CD8-positive, alpha-beta memory T cell (primary cell): ENCODE measurements around the gene MIOX. TPM values are rescaled to one million over a fixed set of nuclear protein-coding genes. Genes with fewer than 3 reads are reported as not detected.

Source experiments
- CTCF ChIA-PET: fragments of 350-600 bp; sonication (Branson Sonifier 250); formaldehyde crosslinking; loops from one replicate; lab custom pipeline; 2021; ENCODE audit warnings: antibody characterized with exemption; lab: Charles Lee
- POLR2A ChIA-PET: fragments of 350-600 bp; sonication (Branson Sonifier 250); formaldehyde crosslinking; loops from one replicate; lab custom pipeline; 2021; ENCODE audit warnings: antibody characterized with exemption; lab: Charles Lee
- DNase-seq, 5 donors: peaks; one replicate each; pipeline versions ENCODE4 v3.0.0 to v3.0.0-alpha.2; 2020 to 2022; ENCODE audit warnings: mixed read lengths in 1 of 5
- H3K27ac ChIP-seq: one replicate; pipeline ENCODE4 v1.7.0; 2013; ENCODE audit warnings: low read depth, mild to moderate bottlenecking, low read length, moderate library complexity
- H3K27me3 ChIP-seq: 2 replicates; pipeline ENCODE4 v1.7.0; 2013; ENCODE audit warnings: low read length, mild to moderate bottlenecking; ENCODE audit not compliant: insufficient read depth, poor library complexity, severe bottlenecking
- H3K36me3 ChIP-seq: 2 replicates; pipeline ENCODE4 v1.7.0; 2013; ENCODE audit warnings: mild to moderate bottlenecking, low read length, moderate library complexity; ENCODE audit not compliant: insufficient read depth
- H3K4me1 ChIP-seq: 2 replicates; pipeline ENCODE4 v1.7.0; 2013; ENCODE audit warnings: mild to moderate bottlenecking, low read length, moderate library complexity; ENCODE audit not compliant: insufficient read depth
- H3K4me3 ChIP-seq: 2 replicates; pipeline ENCODE4 v1.7.0; 2013; ENCODE audit warnings: mild to moderate bottlenecking, low read length
- H3K9me3 ChIP-seq: 2 replicates; pipeline ENCODE4 v1.7.0; 2013; ENCODE audit warnings: mild to moderate bottlenecking, low read length
- H3K27ac Mint-ChIP-seq, 8 donors: one replicate each; pipeline ENCODE4 v1.8.0; 2020 to 2021; ENCODE audit warnings: mixed read lengths in 8 of 8, mild to moderate bottlenecking in 6 of 8, inconsistent platforms in 3 of 8, moderate library complexity in 3 of 8
- H3K27me3 Mint-ChIP-seq, 2 donors: one replicate each; pipeline ENCODE4 v1.8.0; 2020 to 2021; ENCODE audit warnings: mixed read lengths in 2 of 2, mild to moderate bottlenecking in 1 of 2, moderate library complexity in 1 of 2
- H3K36me3 Mint-ChIP-seq, 3 donors: one replicate each; pipeline ENCODE4 v1.8.0; 2020 to 2021; ENCODE audit warnings: mixed read lengths in 3 of 3, inconsistent platforms in 1 of 3, mild to moderate bottlenecking in 1 of 3
- H3K4me1 Mint-ChIP-seq, 3 donors: one replicate each; pipeline ENCODE4 v1.8.0; 2020 to 2021; ENCODE audit warnings: mixed read lengths in 3 of 3, inconsistent platforms in 1 of 3, mild to moderate bottlenecking in 1 of 3
- H3K4me3 Mint-ChIP-seq, 7 donors: one replicate each; pipeline ENCODE4 v1.8.0; 2020 to 2021; ENCODE audit warnings: mixed read lengths in 7 of 7, mild to moderate bottlenecking in 6 of 7, moderate library complexity in 4 of 7, inconsistent platforms in 2 of 7
- H3K9me3 Mint-ChIP-seq, 5 donors: one replicate each; pipeline ENCODE4 v1.8.0; 2020 to 2022; ENCODE audit warnings: mixed read lengths in 5 of 5, mild to moderate bottlenecking in 3 of 5, moderate library complexity in 2 of 5, inconsistent platforms in 1 of 5
- polyA plus RNA-seq: library from polyadenylated mRNA; unstranded; fragments of 300-500 nt; fragmentation: Illumina TruSeq; gene quantifications from one replicate; pipeline ENCODE4 v1.2.3, GENCODE V29; 2021
- total RNA-seq, 2 experiments: library from RNA; stranded (reverse); gene quantifications; one replicate each; pipeline ENCODE4 v1.2.3, GENCODE V29; 2021

Gene MIOX
- total and polyA plus RNA-seq, 3 experiments from 2014 or later = 0.31 TPM; not detected in 2

DNA sequence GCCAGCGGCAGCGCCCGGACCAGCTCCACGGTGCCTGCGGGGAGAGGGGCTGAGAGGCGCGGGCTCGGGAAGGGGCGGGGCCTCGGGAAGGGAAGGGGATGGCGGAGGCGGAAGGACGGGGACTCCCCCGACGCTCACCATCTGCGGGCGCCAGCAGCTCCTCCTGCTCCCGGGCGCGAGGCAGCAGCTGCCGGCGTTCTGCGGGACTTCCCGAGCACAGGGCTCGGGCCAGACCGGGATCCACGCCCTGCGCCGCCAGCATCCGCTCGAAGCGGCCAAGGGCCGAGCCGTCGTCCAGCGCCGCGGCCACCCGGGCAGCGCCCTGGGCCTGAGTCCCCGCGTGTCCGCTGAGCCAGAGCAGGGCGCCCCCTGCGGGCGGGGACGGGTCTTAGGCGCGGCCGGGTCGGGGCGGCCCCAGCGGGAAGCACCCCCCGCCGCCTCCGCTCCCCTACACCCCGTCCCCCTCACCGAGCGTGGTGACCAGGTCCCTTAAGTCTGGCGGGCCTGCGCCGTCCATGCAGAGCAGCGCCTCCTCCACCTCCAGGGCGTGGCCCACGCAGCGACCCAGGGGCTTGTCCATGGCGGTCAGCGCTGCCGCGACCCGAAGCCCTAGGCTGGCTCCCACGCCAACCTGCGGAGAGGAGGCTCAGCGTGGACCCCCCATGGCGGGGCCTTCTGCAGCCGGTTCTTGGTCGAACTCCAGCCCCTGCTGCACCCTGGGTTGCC is 39.6 kb downstream of the MIOX start:
- Mint-ChIP-seq H3K27ac (peak overlapping the region; percentile 57 to 99 (median 90)), H3K36me3 (peaks cover 0 to 23% (median 3%) of the 10 kb centered on the region in 3 donors), H3K9me3 (no peaks in the 10 kb centered on the region), H3K27me3 (no peaks in the 10 kb centered on the region), H3K4me1 (peaks cover 22 to 42% (median 27%) of the 10 kb centered on the region in 3 donors), H3K4me3 (peak overlapping the region; percentile 70 to 93 (median 79))
- peak; percentile 79 to 88 (median 82) for DNase-seq
- H3K27me3 ChIP-seq = no peaks in the 10 kb centered on the region
- H3K9me3 ChIP-seq = no peaks in the 10 kb centered on the region
- ChIA-PET CTCF (interaction anchor here (0.8 to 6.7 kb wide), 51 partner anchors 9 to 335 kb away, joined by 3 to 91 read pairs (median 5); partner anchors contain the start of genes ADM2, ARSA, CHKB and DENND6B), POLR2A (interaction anchor here (0.9 to 4.9 kb wide), 25 partner anchors 9 to 336 kb away, joined by 3 to 93 read pairs (median 6); partner anchors contain the start of genes ADM2, ARSA, CHKB and CPT1B)
- H3K4me1 ChIP-seq = peaks cover 31% of the 10 kb centered on the region
- peak overlapping the region; percentile 64 for H3K4me3 ChIP-seq
- H3K27ac ChIP-seq = peak overlapping the region; percentile 80
- H3K36me3 ChIP-seq = no peaks in the 10 kb centered on the region

DNA sequence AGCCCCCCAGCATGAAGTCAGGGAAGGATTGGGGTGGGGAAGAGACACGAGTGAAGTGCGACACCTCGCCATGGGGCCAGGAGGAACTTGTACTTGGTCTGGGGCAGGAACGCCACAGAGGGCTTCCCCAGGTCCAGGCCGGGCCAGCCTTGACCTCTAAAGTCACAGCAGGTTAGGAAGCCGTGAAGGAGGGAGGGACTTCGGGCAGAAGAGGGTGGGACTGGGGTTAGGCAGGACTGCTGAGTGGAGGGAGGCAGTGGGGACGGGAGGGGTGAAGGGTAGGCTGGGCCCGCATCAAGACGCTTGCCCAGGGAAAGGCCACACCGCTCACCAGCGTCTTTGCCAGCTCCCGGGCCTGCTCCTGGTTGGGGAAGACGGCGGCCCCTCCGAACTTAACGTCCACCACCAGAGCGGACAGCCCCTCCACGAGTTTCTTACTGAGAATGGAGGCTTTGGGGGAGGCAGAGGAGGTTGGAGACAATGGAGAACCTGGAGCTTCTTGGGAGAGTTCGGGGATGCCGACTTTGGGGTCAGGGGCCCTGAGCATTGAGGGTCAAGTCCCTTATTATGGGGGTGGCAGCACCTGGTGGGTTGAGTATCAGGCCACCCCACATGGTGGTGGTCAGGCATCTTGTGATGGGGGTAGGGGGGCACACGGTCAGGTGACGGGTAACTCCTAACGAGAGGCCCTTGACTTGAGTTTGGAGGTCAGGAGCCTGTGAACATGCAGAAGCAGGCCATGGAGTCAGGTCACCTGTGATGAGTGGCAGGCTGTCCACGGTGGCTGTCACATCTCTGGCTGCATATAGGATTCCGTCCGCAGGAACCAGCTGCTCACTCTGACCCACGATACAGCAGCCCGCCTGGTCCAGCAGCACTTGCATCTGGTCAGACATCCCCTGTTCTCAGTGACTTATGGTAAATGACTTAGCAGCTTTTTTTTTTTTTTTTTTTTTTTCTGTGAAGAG is 40.5 kb downstream of the MIOX start:
- Histone ChIP-seq H3K9me3 (no peaks in the 10 kb centered on the region), H3K36me3 (no peaks in the 10 kb centered on the region), H3K4me3 (peak overlapping the region; percentile 64), H3K4me1 (peaks cover 33% of the 10 kb centered on the region), H3K27ac (peak overlapping the region; percentile 80), H3K27me3 (no peaks in the 10 kb centered on the region)
- Mint-ChIP-seq H3K27ac (peak overlapping the region; percentile 57 to 99 (median 90)), H3K4me3 (peak overlapping the region; percentile 71 to 93 (median 79)), H3K4me1 (peaks cover 22 to 42% (median 27%) of the 10 kb centered on the region in 3 donors), H3K9me3 (no peaks in the 10 kb centered on the region), H3K36me3 (peaks cover 0 to 19% (median 3%) of the 10 kb centered on the region in 3 donors), H3K27me3 (no peaks in the 10 kb centered on the region)
- CTCF ChIA-PET = interaction anchor here (1.4 to 6.7 kb wide), 5 partner anchors 12 to 276 kb away, joined by 4 to 86 read pairs (median 73); partner anchors contain the start of genes HDAC10 and KLHDC7B
- DNase-seq = no peak
- POLR2A ChIA-PET = interaction anchor here (0.5 to 4.9 kb wide), 9 partner anchors 12 to 146 kb away, joined by 3 to 81 read pairs (median 3); partner anchors contain the start of gene SYCE3

DNA sequence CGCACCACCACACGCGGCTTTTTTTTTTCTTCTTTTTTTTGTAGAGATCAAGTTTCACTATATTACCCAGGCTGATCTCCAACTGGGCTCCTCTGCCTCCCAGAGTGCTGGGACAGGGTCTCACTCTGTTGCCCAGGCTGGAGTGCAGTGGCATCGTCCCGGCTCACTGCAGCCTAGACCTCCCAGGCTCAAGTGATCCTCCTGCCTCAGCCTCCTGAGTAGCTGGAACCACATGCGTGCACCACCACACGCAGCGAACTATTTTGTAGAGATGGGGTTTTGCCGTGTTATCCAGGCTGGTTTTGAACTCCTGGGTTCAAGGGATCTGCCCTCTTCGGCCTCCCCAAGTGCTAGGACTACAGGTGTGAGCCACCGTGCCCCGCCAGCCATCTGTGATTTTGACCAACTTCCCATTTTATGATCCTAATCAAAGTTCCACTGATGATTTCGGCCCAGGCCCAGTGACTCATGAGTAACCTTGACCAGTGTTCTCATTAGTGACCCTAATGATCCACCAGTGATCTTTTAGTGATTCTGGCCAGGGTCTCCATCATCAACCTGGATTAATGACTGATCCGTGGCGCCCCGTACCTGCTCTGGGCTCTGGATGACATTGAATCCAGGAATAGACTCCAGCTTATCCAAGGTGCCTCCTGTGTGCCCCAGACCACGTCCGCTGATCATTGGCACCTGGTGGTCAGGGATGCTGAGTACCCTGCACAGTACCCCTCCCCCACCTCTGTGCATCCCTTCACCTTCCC is 41.4 kb downstream of the MIOX start:
- H3K4me1 Mint-ChIP-seq = peaks cover 24 to 46% (median 33%) of the 10 kb centered on the region in 3 donors
- H3K27ac Mint-ChIP-seq = peak overlapping the region; percentile 57 to 99 (median 90)
- H3K27me3 Mint-ChIP-seq = no peaks in the 10 kb centered on the region
- DNase-seq = no peak
- ChIA-PET CTCF (interaction anchor here (1.4 to 6.7 kb wide), 4 partner anchors 11 to 277 kb away, joined by 4 to 86 read pairs (median 76); partner anchors contain the start of genes HDAC10 and KLHDC7B), POLR2A (interaction anchor here (0.6 to 4.9 kb wide), 5 partner anchors 11 to 145 kb away, joined by 3 to 81 read pairs (median 3); partner anchors contain the start of genes LMF2 and NCAPH2)
- peaks cover 0 to 14% (median 3%) of the 10 kb centered on the region in 3 donors for H3K36me3 Mint-ChIP-seq
- no peak overlapping the region for H3K27ac ChIP-seq
- no peaks in the 10 kb centered on the region for H3K27me3 ChIP-seq
- peaks cover 33% of the 10 kb centered on the region for H3K4me1 ChIP-seq
- H3K4me3 Mint-ChIP-seq = peak overlapping the region; percentile 71 to 93 (median 79)
- no peaks in the 10 kb centered on the region for H3K36me3 ChIP-seq
- no peak overlapping the region for H3K4me3 ChIP-seq
- no peaks in the 10 kb centered on the region for H3K9me3 Mint-ChIP-seq
- no peaks in the 10 kb centered on the region for H3K9me3 ChIP-seq

DNA sequence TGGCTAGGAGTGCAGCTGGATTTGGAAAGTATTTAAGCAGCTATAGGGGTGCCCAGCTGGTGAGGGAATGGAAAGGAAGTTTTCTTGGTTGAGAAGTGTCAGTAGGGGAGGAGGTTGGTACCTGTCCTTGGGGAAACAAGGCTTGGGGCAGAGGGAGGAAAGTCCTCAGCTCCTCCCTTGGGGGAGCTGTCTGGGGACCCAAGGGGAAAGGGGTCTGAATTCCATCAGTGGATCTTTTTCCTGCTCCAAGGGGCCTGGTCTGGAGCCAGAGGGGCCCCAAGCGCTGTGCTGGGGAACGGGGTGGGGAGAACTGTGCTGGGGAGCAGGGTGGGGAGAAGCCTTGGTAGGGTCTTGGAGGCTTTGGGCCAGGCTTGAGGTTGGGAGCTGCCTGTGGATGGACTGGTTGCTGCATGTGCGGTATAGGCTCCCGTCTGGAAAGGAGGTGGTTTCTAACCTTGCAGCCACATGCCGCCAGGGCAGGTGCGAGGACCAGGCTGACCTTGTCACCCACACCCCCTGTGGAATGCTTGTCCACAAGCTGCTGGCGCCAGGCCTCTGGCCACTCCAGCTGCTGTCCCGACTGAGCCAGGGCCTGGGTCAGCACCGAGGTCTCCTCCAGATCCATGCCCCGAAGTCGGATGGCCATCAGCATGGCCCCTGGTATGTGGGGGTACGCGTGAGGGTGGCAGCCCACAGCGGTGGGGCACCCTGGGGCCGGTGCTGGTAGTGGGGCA is 42.2 kb downstream of the MIOX start:
- peaks cover 0 to 7% (median 3%) of the 10 kb centered on the region in 3 donors for H3K36me3 Mint-ChIP-seq
- Histone ChIP-seq H3K4me1 (peaks cover 33% of the 10 kb centered on the region), H3K9me3 (no peaks in the 10 kb centered on the region), H3K27ac (no peak overlapping the region), H3K4me3 (no peak overlapping the region), H3K27me3 (no peaks in the 10 kb centered on the region), H3K36me3 (no peaks in the 10 kb centered on the region)
- H3K4me3 Mint-ChIP-seq = peak overlapping the region; percentile 71 to 93 (median 79)
- H3K9me3 Mint-ChIP-seq = no peaks in the 10 kb centered on the region
- peaks cover 26 to 42% (median 33%) of the 10 kb centered on the region in 3 donors for H3K4me1 Mint-ChIP-seq
- ChIA-PET POLR2A (interaction anchor here (1.0 to 4.9 kb wide), 3 partner anchors 10 to 21 kb away, joined by 5 to 81 read pairs (median 8); partner anchors contain the start of genes LMF2 and NCAPH2), CTCF (interaction anchor here (1.4 to 6.7 kb wide), 4 partner anchors 10 to 92 kb away, joined by 3 to 86 read pairs (median 76); partner anchors contain the start of gene KLHDC7B)
- DNase-seq = no peak
- peak overlapping the region; percentile 49 to 99 (median 90) for H3K27ac Mint-ChIP-seq
- no peaks in the 10 kb centered on the region for H3K27me3 Mint-ChIP-seq

DNA sequence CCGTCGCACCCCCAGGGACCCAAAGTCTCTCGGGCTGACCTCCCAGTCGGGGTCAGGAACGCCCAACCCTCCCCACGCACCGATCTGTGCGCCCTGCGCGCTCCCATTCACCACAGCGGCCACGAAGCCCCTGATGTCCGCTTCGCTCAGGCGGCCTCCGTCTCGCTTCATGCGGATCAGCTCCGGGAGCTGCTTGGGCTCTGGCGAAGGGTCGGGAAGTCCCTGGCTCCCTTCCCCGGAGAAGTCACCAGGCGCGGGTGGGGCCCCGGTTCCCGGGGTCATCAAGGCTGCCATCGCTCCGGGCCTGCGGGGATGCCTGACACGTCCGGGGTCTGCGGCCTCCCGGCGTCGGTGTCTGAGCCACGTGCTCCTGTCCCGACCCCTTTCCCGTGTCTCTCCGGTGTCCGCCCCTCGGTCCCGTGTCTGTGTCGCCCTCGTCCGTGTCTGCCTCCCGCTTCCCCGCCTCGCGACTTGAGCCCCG is 42.8 kb downstream of the MIOX start:
- H3K27ac Mint-ChIP-seq = peak overlapping the region in 6 of 8 donors; percentile 29 to 99 (median 76)
- Histone ChIP-seq H3K4me3 (no peak overlapping the region), H3K9me3 (no peaks in the 10 kb centered on the region), H3K27me3 (no peaks in the 10 kb centered on the region), H3K27ac (peak overlapping the region; percentile 92), H3K4me1 (peaks cover 27% of the 10 kb centered on the region), H3K36me3 (no peaks in the 10 kb centered on the region)
- peaks cover 0 to 6% (median 3%) of the 10 kb centered on the region in 3 donors for H3K36me3 Mint-ChIP-seq
- peak in 1 of 5 donors; percentile 60 for DNase-seq
- H3K4me3 Mint-ChIP-seq = peak overlapping the region in 6 of 7 donors; percentile 27 to 86 (median 53)
- POLR2A ChIA-PET = interaction anchor here (1.0 to 1.5 kb wide), 4 partner anchors 10 to 34 kb away, joined by 3 to 11 read pairs (median 7); partner anchors contain the start of genes LMF2 and NCAPH2
- H3K9me3 Mint-ChIP-seq = no peaks in the 10 kb centered on the region
- CTCF ChIA-PET = interaction anchor here (1.0 to 6.7 kb wide), 6 partner anchors 9 to 91 kb away, joined by 3 to 86 read pairs (median 4); partner anchors contain the start of genes KLHDC7B and SYCE3
- no peaks in the 10 kb centered on the region for H3K27me3 Mint-ChIP-seq
- H3K4me1 Mint-ChIP-seq = peaks cover 26 to 39% (median 32%) of the 10 kb centered on the region in 3 donors

DNA sequence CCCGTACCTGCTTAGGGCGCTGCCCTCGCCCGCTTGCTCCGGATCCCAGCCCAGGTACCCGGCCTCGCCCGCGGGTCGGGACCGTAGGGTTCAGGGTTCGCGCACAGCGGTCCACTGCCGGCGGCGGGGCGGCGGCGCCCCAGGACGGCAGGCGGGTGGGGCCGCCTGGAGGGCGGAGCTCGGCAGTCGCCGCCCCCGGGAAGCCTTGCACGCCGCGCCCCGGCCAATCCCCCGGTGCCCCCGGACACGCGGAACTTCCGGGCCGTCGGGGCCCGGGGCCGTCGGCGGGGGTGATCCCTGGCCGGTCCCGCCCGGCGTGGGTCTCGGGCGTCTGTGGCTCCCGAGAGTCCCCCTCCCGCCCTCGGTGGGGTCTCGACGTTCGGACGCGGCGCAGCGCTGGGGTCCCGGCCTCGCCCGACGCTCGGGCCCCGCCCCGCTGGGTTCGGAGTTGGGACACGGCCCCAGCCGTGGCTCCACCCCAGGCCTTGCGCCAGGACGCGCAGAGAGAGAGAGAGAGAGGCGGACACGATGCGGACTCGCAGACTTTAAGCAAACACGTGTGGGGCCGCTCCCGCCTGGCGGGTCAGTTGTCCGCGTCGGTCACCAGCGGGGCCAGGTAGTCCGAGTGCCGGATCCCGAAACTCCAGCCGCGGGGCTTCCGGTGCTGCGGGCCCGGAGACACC is 43.4 kb downstream of the MIOX start, which contains the start of gene TYMP:
TSS of gene TYMP (minus strand) at position 116 of the 683 bp plus-strand sequence. CDS start 303 bp downstream, outside the sequence.
- peak within 1 kb of the TSS; percentile 92 for H3K27ac ChIP-seq
- Mint-ChIP-seq H3K4me1 (peaks cover 22 to 34% (median 26%) of the 10 kb centered on the region in 3 donors), H3K36me3 (peaks cover 0 to 1% (median 0%) of the 10 kb centered on the region in 3 donors), H3K27me3 (no peaks in the 10 kb centered on the region), H3K9me3 (no peaks in the 10 kb centered on the region), H3K4me3 (peak within 1 kb of the TSS; percentile 90 to 94 (median 92)), H3K27ac (peak within 1 kb of the TSS; percentile 96 to 99 (median 98))
- no peaks in the 10 kb centered on the region for H3K36me3 ChIP-seq
- ChIA-PET POLR2A (interaction anchor here (1.0 to 1.5 kb wide), 4 partner anchors 9 to 33 kb away, joined by 3 to 11 read pairs (median 7); partner anchors contain the start of genes LMF2 and NCAPH2), CTCF (interaction anchor here (1.0 to 6.7 kb wide), 6 partner anchors 8 to 91 kb away, joined by 3 to 86 read pairs (median 4); partner anchors contain the start of genes KLHDC7B and SYCE3)
- DNase-seq = peak; percentile 37 to 75 (median 61)
- no peaks in the 10 kb centered on the region for H3K27me3 ChIP-seq
- peaks cover 22% of the 10 kb centered on the region for H3K4me1 ChIP-seq
- peak within 1 kb of the TSS; percentile 84 for H3K4me3 ChIP-seq
- no peaks in the 10 kb centered on the region for H3K9me3 ChIP-seq
